BE2C (cell line): ENCODE results near the gene ATP5F1D.

Experiments
- DNase-seq: peaks from one replicate; pipeline ENCODE4 v3.0.0-alpha.2; 2020
- H3K27me3 ChIP-seq: fragments of 250-450 bp; sonication (Bioruptor Pico); 2 replicates; pipeline ENCODE4 v1.5.1; 2020; ENCODE audit warnings: mild to moderate bottlenecking
- H3K36me3 ChIP-seq: fragments of 250-450 bp; sonication (Bioruptor Pico); 2 replicates; pipeline ENCODE4 v1.5.1; 2020; ENCODE audit warnings: mild to moderate bottlenecking
- H3K4me1 ChIP-seq: fragments of 250-450 bp; sonication (Bioruptor Pico); 2 replicates; pipeline ENCODE4 v1.5.1; 2020
- H3K4me3 ChIP-seq: 2 replicates; pipeline ENCODE4 v1.5.1; 2011; ENCODE audit warnings: low read depth, low read length
- H3K9me3 ChIP-seq: fragments of 250-450 bp; sonication (Bioruptor Pico); 2 replicates; pipeline ENCODE4 v1.5.1; 2020
- CTCF ChIP-seq: IDR thresholded peaks from 2 replicates; pipeline ENCODE4 v1.5.1; 2012; ENCODE audit warnings: mild to moderate bottlenecking, low read depth, low read length

The ATP5F1D gene

GRCh38 chr19:1258163-1258492 lies 16.6 kb downstream of the ATP5F1D start:
- H3K36me3 ChIP-seq = peaks cover 49% of the 10 kb centered on the region

DNA sequence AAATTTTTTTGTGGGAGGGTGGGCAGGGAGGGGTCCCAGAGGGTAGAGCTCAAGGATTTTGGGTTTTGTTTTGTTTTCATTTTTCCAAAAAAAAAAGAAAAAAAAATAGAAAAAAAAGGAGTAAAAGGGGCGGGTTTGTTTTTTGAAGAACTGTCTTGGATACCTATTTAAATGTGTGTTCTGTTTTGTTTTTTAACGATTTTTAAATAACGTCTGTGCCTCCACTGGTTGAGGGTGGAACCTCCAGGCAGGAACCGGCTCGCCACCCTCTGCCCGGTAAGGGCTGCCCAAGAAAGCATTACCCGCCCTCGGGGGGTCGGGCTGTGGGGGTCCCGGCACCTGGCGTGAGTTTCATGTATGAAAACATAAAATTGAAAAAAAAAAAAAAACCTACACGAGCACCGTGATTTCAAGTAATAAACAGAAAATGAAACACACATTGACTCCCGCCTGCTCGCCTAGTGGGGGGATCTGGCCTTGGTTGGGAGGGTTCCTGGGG lies 17.2 kb downstream of the ATP5F1D start:
- no peak for DNase-seq
- Histone ChIP-seq H3K4me3 (no peak overlapping the region), H3K4me1 (peaks cover 40% of the 10 kb centered on the region), H3K9me3 (no peaks in the 10 kb centered on the region), H3K27me3 (no peaks in the 10 kb centered on the region), H3K36me3 (peaks cover 44% of the 10 kb centered on the region)
- TF ChIP-seq CTCF = no peak

More at GRCh38 chr19:1258163-1258492, 16.6 kb downstream of the ATP5F1D start:
- peaks cover 42% of the 10 kb centered on the region for H3K4me1 ChIP-seq
- H3K4me3 ChIP-seq = no peak overlapping the region
- TF ChIP-seq CTCF = no peak
- no peaks in the 10 kb centered on the region for H3K9me3 ChIP-seq
- no peak for DNase-seq
- H3K27me3 ChIP-seq = no peaks in the 10 kb centered on the region

- no peak for TF ChIP-seq CTCF
- H3K36me3 ChIP-seq = peaks cover 38% of the 10 kb centered on the region
- H3K4me3 ChIP-seq = no peak overlapping the region
- H3K9me3 ChIP-seq = no peaks in the 10 kb centered on the region
- no peaks in the 10 kb centered on the region for H3K27me3 ChIP-seq
- DNase-seq = peak; percentile 63
- peaks cover 36% of the 10 kb centered on the region for H3K4me1 ChIP-seq
Observed at GRCh38 chr19:1259206-1259875, 17.8 kb downstream of the ATP5F1D start.

- DNase-seq = no peak
- H3K4me1 ChIP-seq = peaks cover 42% of the 10 kb centered on the region
- TF ChIP-seq CTCF = no peak
- H3K4me3 ChIP-seq = peak overlapping the region; percentile 71
- peaks cover 30% of the 10 kb centered on the region for H3K36me3 ChIP-seq
- no peaks in the 10 kb centered on the region for H3K9me3 ChIP-seq
- H3K27me3 ChIP-seq = no peaks in the 10 kb centered on the region
Observed at GRCh38 chr19:1259876-1260748, 18.6 kb downstream of the ATP5F1D start.

DNA sequence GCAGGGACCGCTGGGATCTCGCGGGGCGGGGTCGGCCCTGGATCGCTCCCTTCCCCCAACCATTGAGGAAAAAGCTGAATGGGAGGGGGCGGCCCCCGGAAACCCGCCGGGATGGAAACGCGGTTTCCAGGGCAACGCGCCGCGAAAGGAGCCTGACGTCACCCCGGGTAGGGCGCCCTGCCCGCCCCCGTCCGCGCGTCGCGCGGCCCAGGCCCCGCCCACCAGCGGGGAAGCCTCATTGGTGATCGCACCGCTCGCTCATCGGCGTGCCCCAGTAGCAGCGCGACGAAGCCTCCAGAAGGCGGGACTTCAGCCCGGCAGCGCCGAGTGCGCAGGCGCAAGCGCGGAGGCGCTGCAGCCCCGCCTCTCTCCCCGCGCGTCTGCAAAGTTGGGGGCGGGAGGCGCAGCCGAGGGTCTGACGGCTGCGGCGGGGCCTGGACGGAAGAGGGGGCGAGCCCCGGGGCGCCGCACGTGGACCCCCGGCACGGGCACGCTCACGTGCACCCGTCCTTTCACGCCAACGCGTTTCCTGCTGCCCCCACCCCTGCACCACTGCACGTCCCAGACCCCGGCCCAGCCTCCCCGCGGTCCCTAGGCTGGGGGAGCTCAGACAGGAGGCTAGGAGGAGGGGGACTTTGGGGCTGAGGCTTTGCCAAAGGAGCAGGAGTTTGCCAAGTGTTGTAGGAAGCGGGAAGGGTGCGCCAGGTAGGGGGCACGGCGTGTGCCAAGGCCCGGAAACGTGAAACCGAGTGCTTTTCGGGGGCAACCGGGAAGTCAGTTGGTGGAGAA lies 19.4 kb downstream of the ATP5F1D start:
- H3K27me3 ChIP-seq = no peaks in the 10 kb centered on the region
- peak overlapping the region; percentile 71 for H3K4me3 ChIP-seq
- DNase-seq = peak; percentile 98
- peaks cover 22% of the 10 kb centered on the region for H3K36me3 ChIP-seq
- no peaks in the 10 kb centered on the region for H3K9me3 ChIP-seq
- peaks cover 47% of the 10 kb centered on the region for H3K4me1 ChIP-seq
- no peak for TF ChIP-seq CTCF
